Right kidney (tissue), 1 donor: ENCODE data around the gene TRAPPC12.
"Not testable (repeated sequence)": the region's sequence is repeated elsewhere in the genome, so short reads cannot be mapped to it uniquely, and the experiment has no call there.

Experiments used
- DNase-seq: peaks from one replicate; pipeline ENCODE4 v3.0.0-alpha.2; 2016

TRAPPC12 gene

DNA sequence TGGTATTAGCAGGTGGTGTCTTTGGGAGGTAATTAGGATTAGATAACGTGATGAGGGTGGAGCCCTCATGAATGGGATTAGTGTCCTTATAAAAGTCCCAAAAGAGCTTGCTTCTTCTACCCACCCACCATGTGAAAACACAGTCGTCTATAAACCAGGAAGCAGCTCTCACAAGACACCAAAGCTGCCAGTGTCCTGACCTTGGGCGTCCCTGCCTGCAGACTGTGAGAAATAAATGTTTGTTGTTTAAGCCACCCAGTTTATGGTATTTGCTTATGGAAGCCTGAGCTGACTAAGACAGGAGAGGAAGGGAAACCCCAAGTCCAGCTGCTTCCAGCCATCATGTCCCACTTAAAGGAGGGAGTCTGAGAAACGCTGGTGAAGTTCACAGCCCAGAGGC, 126.3 kb downstream of the TRAPPC12 start:
- DNase-seq: no peak

DNA sequence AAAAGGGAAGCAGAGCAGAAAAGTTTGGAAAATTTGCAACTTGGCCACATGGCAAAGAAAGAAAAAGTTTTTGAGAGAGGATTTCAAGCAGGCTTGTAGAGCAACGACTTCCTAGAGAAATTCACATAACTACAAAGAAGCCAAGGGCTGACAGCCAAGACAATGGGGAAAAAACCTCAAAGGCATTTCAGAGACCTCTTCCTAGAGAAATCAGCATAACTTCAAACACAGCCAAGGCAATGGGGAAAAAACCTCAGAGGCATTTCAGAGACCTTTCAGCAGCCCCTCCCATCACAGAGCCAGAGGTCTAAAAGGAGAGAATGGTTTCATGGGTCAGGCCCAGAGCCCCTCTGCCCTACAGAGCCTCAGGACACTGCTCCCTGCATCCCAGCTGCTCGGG, 132.6 kb downstream of the TRAPPC12 start:
- DNase-seq: no peak

DNA sequence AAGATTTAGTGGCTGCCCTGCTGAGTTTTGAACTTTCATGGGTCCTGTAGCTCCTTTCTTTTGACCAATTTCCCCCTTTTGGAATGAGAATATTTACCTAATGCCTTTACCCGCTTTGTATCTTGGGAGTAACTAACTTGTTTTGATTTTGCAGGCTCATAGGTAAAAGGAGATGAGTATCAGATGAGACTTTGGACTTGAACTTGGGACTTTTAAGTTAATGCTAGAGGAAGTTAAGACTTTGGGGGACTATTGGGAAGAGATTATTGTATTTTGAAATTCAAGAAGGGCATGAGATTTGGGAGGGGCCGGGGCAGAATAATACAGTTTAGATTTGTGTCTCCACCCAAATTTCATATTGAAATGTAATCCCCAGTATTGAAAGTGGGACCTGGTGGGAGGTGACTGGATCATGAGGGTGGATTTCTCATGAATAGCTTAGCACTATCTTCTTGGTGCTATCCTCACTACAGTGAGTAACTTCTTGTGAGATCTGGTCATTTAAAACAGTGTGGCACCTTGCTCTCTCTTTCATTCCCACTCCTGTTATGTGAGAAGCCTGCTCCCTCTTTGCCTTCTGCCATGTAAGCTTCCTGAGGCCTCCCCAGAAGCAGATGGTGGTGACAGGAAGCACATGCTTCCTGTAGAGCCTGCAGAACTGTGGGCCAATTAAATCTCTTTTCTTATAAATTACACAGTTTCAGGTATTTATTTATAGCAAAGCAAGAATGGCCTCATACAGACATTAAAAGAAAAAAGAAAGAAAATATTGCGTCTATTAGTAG, 133.7 kb downstream of the TRAPPC12 start:
- no peak for DNase-seq

DNA sequence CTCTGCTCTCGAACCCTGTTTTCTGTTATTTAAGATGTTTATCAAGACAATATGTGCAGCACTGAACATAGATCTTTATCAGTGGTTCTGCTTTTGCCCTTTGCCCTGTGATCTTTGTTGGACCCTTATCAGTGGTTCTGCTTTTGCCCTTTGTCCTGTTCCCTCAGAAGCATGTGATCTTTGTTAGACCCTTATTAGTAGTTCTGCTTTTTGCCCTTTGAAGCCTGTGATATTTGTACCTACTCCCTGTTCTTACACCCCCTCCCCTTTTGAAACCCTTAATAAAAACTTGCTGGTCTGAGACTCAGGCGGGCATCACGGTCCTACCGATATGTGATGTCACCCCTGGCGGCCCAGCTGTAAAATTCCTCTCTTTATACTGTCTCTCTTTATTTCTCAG, 135.9 kb downstream of the TRAPPC12 start:
- DNase-seq: not testable (repeated sequence)

DNA sequence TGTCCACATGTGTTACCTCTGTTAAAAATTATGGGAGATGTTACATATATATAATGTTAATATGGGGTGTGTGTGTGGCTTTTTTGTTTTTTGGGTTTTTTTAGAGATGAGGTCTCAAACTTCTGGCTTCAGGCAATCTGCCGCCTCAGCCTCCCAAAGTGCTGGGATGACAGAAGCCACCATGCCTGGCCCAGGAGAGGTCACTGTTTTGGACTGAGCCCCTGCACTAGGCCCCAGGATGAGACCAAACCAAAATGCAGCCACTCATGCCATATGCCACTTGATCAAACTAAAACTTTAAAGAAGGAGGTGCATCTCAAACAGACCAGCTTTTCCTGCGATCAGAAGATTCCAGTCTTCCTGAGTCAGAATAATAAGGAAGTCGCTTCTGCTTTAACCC, 137.3 kb downstream of the TRAPPC12 start:
- DNase-seq: no peak

DNA sequence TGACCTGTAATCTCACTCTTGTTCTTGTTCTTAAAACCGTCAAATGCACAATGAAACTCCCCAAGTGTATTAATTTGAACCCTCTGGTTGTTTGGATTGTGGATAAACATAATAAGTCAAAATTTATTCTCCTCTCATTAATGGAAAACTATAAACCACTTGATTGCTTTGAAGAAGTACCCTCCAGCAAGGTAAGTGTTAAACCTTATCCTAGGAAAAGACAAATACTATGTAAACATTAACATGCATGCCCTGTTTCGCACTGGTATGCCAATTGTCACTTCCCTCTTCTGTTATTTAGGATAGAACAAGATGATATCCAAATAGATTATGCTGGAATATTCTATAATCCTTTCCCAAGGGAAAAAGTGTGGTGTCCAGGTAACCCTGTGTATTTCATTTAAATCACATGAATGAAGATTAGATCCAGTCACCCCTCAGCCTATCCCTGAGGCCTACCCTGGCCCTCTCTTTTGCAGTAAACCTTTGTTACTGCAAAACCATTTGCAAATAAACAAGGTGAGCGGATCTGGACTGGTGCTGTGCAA, 138.5 kb downstream of the TRAPPC12 start:
- DNase-seq: no peak

DNA sequence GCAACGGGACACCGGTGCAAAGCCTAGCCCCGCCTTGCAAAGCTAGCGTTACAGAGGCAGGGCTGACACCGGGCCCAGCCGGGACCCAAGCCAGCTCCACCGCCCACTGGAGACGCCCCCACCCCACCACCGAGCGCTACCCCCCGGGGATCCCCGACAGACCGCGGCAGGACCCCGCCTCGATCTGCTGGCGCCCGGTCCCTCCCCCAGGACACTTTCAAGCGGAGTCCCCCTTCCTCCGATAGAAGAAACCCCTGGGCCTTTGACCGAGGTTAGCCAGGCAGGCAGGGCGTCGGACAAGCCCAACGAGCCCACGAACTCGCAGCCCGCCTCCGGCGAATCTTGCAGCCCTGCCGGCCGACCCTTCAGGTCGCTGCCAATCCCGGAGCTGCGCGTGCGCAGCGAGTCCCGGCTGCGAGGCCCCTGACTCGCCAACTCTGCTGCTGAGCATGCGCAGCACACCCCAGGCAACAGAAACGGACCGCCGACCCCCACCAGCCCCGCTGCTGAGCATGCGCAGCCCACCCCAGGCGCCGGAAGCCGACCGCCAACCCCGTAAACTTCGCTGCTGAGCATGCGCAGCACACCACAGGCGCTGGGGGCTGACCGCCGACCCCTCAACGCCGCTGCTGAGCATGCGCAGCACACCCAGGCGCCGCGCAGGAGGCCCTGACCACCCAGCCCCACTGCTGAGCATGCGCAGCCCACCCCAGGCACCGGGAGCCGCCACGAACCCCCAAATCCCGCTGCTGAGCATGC, 139.2 kb downstream of the TRAPPC12 start:
- peak; percentile 95 for DNase-seq

DNA sequence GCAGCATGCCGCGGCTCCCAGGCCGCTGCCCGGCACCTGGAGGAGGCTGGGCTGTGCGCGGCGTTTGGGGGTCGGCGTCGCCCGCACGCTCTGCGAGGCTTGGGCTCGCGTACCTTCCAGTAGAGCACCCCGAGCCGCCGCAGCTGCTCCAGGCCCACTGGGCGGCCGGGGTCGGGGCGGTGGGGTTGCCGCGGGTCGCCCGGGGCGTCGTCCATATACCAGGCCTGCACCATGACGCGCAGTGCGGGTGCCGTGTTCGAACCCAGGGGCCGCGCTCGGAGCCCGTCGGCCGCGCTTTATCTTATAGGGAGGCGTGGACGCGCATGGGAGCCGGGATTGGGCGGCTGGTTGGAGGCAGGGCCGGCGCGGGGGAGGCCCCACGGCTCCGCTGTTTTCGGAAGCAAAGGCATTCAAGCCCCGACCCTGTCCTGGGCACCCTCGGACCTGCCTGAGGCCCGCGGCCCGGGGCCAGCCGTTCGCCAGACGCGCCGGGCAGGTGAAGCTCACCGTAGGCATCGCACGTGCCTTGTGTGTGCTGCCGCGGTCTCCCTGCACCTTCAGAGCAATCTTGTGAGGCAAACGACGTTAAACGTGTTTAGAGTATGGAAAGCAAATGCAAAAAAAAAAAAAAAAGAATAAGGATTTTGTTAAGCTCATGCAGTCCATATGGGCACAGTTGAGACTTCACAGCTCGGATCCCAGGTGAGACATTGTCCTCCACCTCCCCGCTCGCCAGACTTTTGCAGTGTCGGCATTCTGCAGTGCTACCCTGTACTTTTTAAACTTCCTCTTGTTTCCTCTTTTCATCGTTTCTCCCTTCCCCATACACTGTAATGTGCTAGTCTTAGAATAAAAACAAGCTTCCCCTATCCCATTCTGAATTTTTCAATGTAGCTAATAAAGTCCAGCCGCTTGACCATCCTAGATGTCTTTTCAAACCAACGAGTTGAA, 140.0 kb downstream of the TRAPPC12 start, which contains the start of gene ADI1:
TSS of gene ADI1 (minus strand) at position 277 of the 951 bp plus-strand sequence. CDS start at position 233, 44 bp downstream.
- DNase-seq: peak; percentile 92

DNA sequence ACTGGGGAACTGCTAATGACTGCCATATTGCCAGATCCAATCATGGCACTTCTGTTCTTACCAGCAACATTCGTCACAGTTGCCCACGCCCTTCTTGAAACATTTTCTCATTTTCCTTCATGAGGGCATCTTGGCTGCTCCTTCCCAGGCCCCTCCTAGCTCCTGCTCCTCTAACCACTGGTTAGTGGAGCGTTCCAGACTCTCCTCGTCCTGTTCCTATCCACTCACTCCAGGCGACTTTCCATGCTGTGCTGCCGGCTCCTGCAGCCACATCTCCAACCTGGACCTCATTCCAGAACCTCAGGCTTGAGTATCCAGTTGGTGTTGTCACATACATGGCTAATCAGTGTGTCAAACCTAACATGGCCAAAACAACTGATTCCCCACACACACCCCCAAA, 141.1 kb downstream of the TRAPPC12 start:
- DNase-seq: no peak

DNA sequence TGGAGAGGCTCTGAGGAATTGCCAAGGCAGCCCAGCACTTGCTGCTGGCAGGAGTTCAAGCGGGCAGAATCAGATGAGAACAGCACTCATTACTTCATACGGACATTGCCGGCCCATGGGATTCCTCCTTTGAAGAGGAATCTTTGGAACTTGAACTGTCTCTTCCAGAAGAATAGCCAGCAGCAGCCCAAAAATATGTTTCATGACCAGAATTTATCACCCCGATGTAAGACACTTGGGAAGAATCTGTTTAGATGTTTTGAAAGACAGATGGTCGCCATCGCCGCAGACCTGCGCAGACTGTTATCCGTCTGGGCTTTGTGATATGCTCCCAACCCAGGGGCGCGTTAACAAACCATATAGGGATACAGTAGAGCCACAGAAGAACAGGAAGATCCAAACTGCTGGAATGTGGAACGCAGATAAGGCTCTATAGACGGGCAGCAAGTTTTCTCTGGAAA, 143.5 kb downstream of the TRAPPC12 start:
- no peak for DNase-seq

DNA sequence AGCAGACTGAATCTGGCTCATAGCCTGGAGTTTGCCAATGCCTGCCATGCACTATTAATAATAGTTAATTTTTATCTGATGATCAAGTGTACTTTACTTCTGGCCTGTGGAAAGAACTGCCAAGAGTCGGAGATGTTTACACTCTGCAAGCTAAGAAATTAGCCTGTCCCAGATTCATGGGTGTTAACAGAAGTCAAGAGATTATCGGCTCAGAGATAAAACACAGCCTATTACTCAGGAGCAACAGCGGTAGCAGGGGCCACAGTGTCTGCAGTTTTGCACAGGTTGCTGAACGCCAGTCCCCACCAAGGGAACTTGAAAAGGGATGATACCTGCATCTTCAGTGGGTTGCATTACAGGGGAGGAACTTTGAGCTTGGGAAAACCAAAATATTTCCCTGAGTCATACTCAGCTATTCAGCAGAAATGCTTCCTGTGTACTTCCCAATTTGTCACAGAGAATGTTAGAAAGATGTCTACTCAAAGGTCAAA, 144.1 kb downstream of the TRAPPC12 start:
- DNase-seq: no peak

DNA sequence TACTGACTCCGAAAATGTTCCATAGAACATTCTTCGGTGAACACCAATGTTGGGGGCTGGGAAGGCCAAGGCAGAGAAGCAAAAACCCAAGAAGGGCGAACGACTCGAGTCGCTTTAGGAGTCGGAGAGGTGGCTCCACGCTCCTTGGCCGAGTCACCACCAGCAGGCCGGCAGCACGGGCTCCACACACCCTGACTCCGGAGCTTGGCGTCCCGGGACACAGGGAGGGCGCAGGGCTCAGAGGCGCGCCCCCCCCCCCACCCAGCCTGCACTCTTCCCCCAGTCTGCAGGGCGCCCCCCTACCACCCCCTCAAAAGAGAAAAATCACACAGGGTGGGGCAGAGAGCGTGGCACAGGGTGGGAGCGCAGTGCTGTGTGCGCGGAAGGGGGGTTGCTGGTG, 147.4 kb downstream of the TRAPPC12 start:
- DNase-seq: no peak

DNA sequence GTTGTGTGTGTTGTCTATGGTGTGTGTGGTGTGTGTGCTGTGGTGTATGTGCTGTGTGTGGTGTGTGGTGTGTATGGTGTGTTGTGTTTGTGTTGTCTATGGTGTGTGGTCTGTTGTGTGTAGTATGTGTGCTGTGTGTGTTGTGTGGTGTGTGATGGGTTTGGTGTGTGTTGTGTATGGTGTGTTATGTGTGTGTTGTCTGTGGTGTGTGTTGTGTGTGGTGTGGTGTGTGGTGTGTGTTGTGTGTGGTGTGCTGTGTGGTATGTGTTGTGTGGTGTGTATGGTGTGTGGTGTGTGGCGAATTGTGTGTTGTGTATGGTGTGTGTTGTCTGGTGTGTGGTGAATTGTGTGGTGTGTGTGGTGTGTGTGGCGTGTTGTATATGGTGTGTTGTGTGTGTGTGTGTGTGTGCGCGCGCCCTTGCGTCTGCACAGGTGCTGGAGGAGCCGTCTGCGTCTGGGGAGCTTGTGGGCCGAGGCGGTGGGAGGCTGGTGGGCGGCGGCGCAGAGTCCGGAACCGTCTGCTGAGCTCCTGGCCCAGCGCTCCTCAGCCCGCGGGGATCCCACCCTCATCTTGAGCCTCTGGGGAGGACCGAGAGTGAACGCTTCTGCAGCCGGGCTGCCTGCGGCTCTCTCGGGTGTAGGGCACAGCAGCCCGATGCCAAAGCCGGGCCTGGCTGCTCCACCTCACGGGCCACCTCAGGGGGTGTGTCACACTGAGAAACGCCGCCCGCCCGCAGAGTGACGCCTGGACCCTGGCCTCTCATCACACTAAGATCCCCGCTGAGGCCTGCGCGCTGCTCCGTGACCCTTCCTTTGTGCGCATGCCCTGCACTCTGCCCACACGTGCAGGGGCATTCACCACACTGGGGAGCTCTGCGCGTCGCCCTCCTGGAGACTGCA, 148.6 kb downstream of the TRAPPC12 start:
- no peak for DNase-seq
